HL-60 (cell line): ENCODE measurements around the gene SLC6A14.

Source experiments
- DNase-seq, 2 experiments: peaks; one replicate each; pipeline ENCODE4 v3.0.0-alpha.2; 2010 to 2020; ENCODE audit warnings: low read depth in 1 of 2, low spot score in 1 of 2
- H3K27ac ChIP-seq: fragments of 250-450 bp; sonication (Bioruptor Pico); replicated peaks from 2 replicates; pipeline ENCODE4 v1.5.1; 2020; ENCODE audit warnings: mild to moderate bottlenecking, moderate library complexity
- H3K27me3 ChIP-seq: fragments of 250-450 bp; sonication (Bioruptor Pico); 2 replicates; pipeline ENCODE4 v1.5.1; 2021; ENCODE audit warnings: mild to moderate bottlenecking, moderate library complexity; ENCODE audit not compliant: insufficient read depth, poor library complexity, severe bottlenecking
- H3K4me3 ChIP-seq: replicated peaks from 2 replicates; pipeline ENCODE4 v1.5.1; 2011; ENCODE audit warnings: mild to moderate bottlenecking, control low read depth, low read length; ENCODE audit not compliant: insufficient read depth
- CTCF ChIP-seq: IDR thresholded peaks from one replicate; pipeline ENCODE4 v1.5.1; 2011; ENCODE audit warnings: low read length, control low read depth, inconsistent platforms; ENCODE audit not compliant: insufficient read depth
- GABPA ChIP-seq: IDR thresholded peaks from 2 replicates; pipeline ENCODE4 v1.6.1; 2012; ENCODE audit warnings: low read depth
- POLR2AphosphoS5 ChIP-seq: IDR thresholded peaks from 2 replicates; pipeline ENCODE4 v1.6.1; 2012; ENCODE audit warnings: low read depth
- SPI1 ChIP-seq: IDR thresholded peaks from 2 replicates; pipeline ENCODE4 v1.6.1; 2012; ENCODE audit warnings: low read depth, mild to moderate bottlenecking, borderline replicate concordance
- TF ChIP-seq, protein P1 (sequence below): IDR thresholded peaks from 2 replicates; pipeline ENCODE4 v1.6.1; 2012; ENCODE audit warnings: low read depth; ENCODE audit not compliant: insufficient replicate concordance

The SLC6A14 gene

DNA sequence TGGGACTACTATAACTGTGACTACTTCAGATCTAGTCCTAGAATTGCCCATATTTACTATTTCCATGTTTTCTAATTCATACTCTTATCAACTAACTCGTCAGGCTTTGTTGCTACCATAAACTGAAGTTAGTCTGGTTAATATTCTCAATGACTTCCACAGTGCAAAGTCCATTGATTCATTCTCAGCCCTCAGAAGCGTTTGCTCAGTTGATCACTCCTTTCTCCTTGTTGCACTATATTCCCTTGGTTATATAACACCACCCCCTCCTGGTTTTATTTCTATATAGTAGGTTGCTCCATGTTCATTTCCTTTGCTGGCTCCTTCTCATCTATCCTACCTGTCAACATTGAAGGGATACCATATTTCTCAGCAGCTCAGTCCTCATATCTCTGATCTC, 27.2 kb upstream of the SLC6A14 start:
- Histone ChIP-seq H3K27me3 (no peaks in the 10 kb centered on the region), H3K27ac (no peak overlapping the region), H3K4me3 (no peak overlapping the region)
- DNase-seq, result no peak
- no peak for TF ChIP-seq GABPA
- TF ChIP-seq, protein P1, sequence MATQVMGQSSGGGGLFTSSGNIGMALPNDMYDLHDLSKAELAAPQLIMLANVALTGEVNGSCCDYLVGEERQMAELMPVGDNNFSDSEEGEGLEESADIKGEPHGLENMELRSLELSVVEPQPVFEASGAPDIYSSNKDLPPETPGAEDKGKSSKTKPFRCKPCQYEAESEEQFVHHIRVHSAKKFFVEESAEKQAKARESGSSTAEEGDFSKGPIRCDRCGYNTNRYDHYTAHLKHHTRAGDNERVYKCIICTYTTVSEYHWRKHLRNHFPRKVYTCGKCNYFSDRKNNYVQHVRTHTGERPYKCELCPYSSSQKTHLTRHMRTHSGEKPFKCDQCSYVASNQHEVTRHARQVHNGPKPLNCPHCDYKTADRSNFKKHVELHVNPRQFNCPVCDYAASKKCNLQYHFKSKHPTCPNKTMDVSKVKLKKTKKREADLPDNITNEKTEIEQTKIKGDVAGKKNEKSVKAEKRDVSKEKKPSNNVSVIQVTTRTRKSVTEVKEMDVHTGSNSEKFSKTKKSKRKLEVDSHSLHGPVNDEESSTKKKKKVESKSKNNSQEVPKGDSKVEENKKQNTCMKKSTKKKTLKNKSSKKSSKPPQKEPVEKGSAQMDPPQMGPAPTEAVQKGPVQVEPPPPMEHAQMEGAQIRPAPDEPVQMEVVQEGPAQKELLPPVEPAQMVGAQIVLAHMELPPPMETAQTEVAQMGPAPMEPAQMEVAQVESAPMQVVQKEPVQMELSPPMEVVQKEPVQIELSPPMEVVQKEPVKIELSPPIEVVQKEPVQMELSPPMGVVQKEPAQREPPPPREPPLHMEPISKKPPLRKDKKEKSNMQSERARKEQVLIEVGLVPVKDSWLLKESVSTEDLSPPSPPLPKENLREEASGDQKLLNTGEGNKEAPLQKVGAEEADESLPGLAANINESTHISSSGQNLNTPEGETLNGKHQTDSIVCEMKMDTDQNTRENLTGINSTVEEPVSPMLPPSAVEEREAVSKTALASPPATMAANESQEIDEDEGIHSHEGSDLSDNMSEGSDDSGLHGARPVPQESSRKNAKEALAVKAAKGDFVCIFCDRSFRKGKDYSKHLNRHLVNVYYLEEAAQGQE, result no peak
- no peak for TF ChIP-seq POLR2AphosphoS5
- TF ChIP-seq CTCF, result no peak
- no peak for TF ChIP-seq SPI1

DNA sequence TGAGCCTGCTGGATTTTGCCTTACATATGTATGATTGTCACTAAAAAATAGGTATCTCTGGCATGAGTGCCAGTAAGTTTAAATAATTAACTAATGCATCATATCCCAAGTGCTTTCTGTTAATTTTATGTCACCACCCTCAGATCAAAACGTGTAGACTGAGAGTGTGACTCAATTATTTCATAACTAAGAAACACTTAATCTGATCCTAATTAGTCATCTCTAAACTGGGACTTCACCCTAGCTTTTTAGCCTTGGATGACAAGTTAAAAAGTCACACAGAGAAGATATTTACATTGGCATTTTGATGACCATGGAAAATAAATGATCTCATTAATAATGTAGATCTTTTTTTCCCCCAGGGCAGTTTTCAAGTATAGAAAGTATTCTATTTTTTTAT, 23.1 kb upstream of the SLC6A14 start:
- Histone ChIP-seq H3K27ac (no peak overlapping the region), H3K27me3 (no peaks in the 10 kb centered on the region), H3K4me3 (no peak overlapping the region)
- DNase-seq, result no peak
- TF ChIP-seq SPI1, result no peak
- TF ChIP-seq, protein P1, result no peak
- no peak for TF ChIP-seq GABPA
- TF ChIP-seq CTCF, result no peak
- no peak for TF ChIP-seq POLR2AphosphoS5

- DNase-seq, result no peak
- Histone ChIP-seq H3K27me3 (no peaks in the 10 kb centered on the region), H3K4me3 (no peak overlapping the region), H3K27ac (no peak overlapping the region)
- no peak for TF ChIP-seq SPI1
- TF ChIP-seq, protein P1, result no peak
- TF ChIP-seq GABPA, result no peak
- no peak for TF ChIP-seq CTCF
- TF ChIP-seq POLR2AphosphoS5, result no peak
Measured at GRCh38 chrX:116417214-116417613, 19.2 kb upstream of the SLC6A14 start.
